ENCODE measurements around the gene DRC3.

GRCh38 chr17:17942846-17943245, 29.8 kb upstream of the DRC3 start:
- no peak for TF ChIP-seq POLR2AphosphoS5 (IDR thresholded peaks at IDR 0.05; ENCODE audit: low read depth, low read length)
- TF ChIP-seq POLR2A (IDR thresholded peaks at IDR 0.05; ENCODE audit: low read depth, low read length), result no peak
- no peak for TF ChIP-seq TAF1 (IDR thresholded peaks at IDR 0.05; ENCODE audit: borderline replicate concordance, low read depth, low read length)

Measured in GM12892 (cell line).